ENCODE measurements around the gene CYP3A4. TPM values are rescaled to one million over a fixed set of nuclear protein-coding genes. Genes with fewer than 3 reads are reported as not detected.

CYP3A4 gene
- total RNA-seq, 6 experiments from 2014 or later, result not detected

- Mint-ChIP-seq H3K4me1 (ENCODE audit: low read depth) (no peaks in the 10 kb centered on the region), H3K27ac (no peak overlapping the region), H3K27me3 (ENCODE audit: insufficient read depth) (peaks cover 23% of the 10 kb centered on the region), H3K4me3 (no peak overlapping the region), H3K9me3 (no peaks in the 10 kb centered on the region), H3K36me3 (ENCODE audit: low read depth) (no peaks in the 10 kb centered on the region)
- DNase-seq, result no peak
- TF ChIP-seq CTCF (IDR thresholded peaks at IDR 0.05), result no peak
Measured at GRCh38 chr7:99827040-99827778, 43.2 kb upstream of the CYP3A4 start.

GRCh38 chr7:99825873-99826272 is 41.9 kb upstream of the CYP3A4 start:
- peaks cover 22% of the 10 kb centered on the region for H3K27me3 Mint-ChIP-seq (ENCODE audit: insufficient read depth)
- no peaks in the 10 kb centered on the region for H3K36me3 Mint-ChIP-seq (ENCODE audit: low read depth)
- TF ChIP-seq CTCF (IDR thresholded peaks at IDR 0.05), result no peak
- H3K4me3 Mint-ChIP-seq, result no peak overlapping the region
- no peaks in the 10 kb centered on the region for H3K4me1 Mint-ChIP-seq (ENCODE audit: low read depth)
- no peaks in the 10 kb centered on the region for H3K9me3 Mint-ChIP-seq
- DNase-seq, result no peak
- no peak overlapping the region for H3K27ac Mint-ChIP-seq

- TF ChIP-seq CTCF (IDR thresholded peaks at IDR 0.05), result no peak
- no peaks in the 10 kb centered on the region for H3K36me3 Mint-ChIP-seq (ENCODE audit: low read depth)
- peaks cover 24% of the 10 kb centered on the region for H3K27me3 Mint-ChIP-seq (ENCODE audit: insufficient read depth)
- no peak overlapping the region for H3K27ac Mint-ChIP-seq
- no peaks in the 10 kb centered on the region for H3K4me1 Mint-ChIP-seq (ENCODE audit: low read depth)
- no peak for DNase-seq
- H3K9me3 Mint-ChIP-seq, result no peaks in the 10 kb centered on the region
- no peak overlapping the region for H3K4me3 Mint-ChIP-seq
Measured at GRCh38 chr7:99825452-99825851, 41.5 kb upstream of the CYP3A4 start.

- H3K9me3 Mint-ChIP-seq, result no peaks in the 10 kb centered on the region
- DNase-seq, result no peak
- H3K27me3 Mint-ChIP-seq (ENCODE audit: insufficient read depth), result peaks cover 24% of the 10 kb centered on the region
- no peak overlapping the region for H3K27ac Mint-ChIP-seq
- TF ChIP-seq CTCF (IDR thresholded peaks at IDR 0.05), result no peak
- no peaks in the 10 kb centered on the region for H3K4me1 Mint-ChIP-seq (ENCODE audit: low read depth)
- no peaks in the 10 kb centered on the region for H3K36me3 Mint-ChIP-seq (ENCODE audit: low read depth)
- no peak overlapping the region for H3K4me3 Mint-ChIP-seq
Measured at GRCh38 chr7:99824091-99824490, 40.1 kb upstream of the CYP3A4 start.

- Mint-ChIP-seq H3K27ac (no peak overlapping the region), H3K4me3 (no peak overlapping the region), H3K27me3 (ENCODE audit: insufficient read depth) (peaks cover 20% of the 10 kb centered on the region), H3K4me1 (ENCODE audit: low read depth) (no peaks in the 10 kb centered on the region), H3K9me3 (no peaks in the 10 kb centered on the region), H3K36me3 (ENCODE audit: low read depth) (no peaks in the 10 kb centered on the region)
- no peak for TF ChIP-seq CTCF (IDR thresholded peaks at IDR 0.05)
- DNase-seq, result no peak
Measured at GRCh38 chr7:99822731-99823718, 39.0 kb upstream of the CYP3A4 start.
